ENCODE results near the gene INPP4B.

DNA sequence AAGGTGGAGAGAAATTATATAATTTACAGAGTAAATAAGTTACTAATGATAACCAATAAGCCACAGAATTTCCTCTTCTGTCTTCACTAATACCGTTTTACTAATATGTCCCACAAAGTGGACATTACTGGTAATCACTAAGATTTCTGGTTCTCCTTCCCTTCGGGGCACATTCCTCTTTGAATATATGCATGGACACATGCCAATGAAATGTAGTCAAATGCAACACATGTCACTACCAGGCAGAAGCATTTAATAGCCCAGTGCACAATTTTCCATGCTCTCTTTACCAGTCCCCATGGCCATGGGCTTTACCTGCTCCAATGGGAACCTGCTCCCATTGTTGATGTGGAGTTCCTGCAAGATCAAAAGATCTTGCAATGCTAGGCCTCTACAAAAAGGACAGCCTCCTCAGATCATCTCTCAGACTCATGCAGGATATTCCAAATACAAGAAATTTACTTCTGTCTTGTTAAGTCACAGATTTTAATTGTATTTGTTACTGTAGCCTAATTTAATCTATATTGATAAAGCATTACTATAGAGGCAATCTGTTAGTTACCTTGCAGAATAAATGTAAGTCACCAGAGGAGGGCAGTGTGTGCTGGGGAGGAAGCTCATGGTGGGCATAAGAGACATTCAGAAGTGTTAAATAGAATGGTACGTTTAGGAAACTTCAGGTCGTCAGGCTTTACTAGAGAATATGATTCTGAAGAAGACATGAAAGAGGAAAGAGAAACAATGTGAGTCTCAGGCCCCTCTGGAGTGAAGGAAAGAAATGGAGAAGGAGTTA is 37.1 kb upstream of the INPP4B start:
- no peak for TF ChIP-seq EP300 (IDR thresholded peaks at IDR 0.05)
- TF ChIP-seq, protein P1, sequence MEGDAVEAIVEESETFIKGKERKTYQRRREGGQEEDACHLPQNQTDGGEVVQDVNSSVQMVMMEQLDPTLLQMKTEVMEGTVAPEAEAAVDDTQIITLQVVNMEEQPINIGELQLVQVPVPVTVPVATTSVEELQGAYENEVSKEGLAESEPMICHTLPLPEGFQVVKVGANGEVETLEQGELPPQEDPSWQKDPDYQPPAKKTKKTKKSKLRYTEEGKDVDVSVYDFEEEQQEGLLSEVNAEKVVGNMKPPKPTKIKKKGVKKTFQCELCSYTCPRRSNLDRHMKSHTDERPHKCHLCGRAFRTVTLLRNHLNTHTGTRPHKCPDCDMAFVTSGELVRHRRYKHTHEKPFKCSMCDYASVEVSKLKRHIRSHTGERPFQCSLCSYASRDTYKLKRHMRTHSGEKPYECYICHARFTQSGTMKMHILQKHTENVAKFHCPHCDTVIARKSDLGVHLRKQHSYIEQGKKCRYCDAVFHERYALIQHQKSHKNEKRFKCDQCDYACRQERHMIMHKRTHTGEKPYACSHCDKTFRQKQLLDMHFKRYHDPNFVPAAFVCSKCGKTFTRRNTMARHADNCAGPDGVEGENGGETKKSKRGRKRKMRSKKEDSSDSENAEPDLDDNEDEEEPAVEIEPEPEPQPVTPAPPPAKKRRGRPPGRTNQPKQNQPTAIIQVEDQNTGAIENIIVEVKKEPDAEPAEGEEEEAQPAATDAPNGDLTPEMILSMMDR (IDR thresholded peaks at IDR 0.05): peak in 3 of 4 experiments; percentile 33 to 47 (median 35)
- no peak for TF ChIP-seq POLR2A (IDR thresholded peaks at IDR 0.05)
- no peak for TF ChIP-seq POLR2AphosphoS5 (IDR thresholded peaks at IDR 0.05)
